Activated CD8-positive, alpha-beta memory T cell treated with anti-CD3 and anti-CD28 coated beads for 24 hours (primary cell): Measurements from ENCODE around the gene EIF4A3.

Experiments
- DNase-seq: peaks from one replicate; pipeline ENCODE4 v3.0.0-alpha.2; 2020

Gene EIF4A3

GRCh38 chr17:80110927-80111701 lies 35.8 kb downstream of the EIF4A3 start:
- peak; percentile 38 for DNase-seq

- DNase-seq = no peak
Observed at GRCh38 chr17:80110447-80110812, 36.5 kb downstream of the EIF4A3 start.

GRCh38 chr17:80109713-80110446 lies 37.0 kb downstream of the EIF4A3 start:
- DNase-seq = no peak

GRCh38 chr17:80109066-80109660 lies 37.8 kb downstream of the EIF4A3 start:
- DNase-seq = no peak

GRCh38 chr17:80108036-80108971 lies 38.6 kb downstream of the EIF4A3 start:
- no peak for DNase-seq

GRCh38 chr17:80107231-80108021 lies 39.5 kb downstream of the EIF4A3 start:
- DNase-seq = no peak

GRCh38 chr17:80106751-80107150 lies 40.2 kb downstream of the EIF4A3 start:
- DNase-seq = no peak

GRCh38 chr17:80106176-80106575 lies 40.8 kb downstream of the EIF4A3 start:
- no peak for DNase-seq

GRCh38 chr17:80105762-80106161 lies 41.2 kb downstream of the EIF4A3 start:
- DNase-seq = no peak

GRCh38 chr17:80104956-80105375 lies 42.0 kb downstream of the EIF4A3 start:
- no peak for DNase-seq

- no peak for DNase-seq
Observed at GRCh38 chr17:80104321-80104955, 42.5 kb downstream of the EIF4A3 start.

GRCh38 chr17:80103449-80104085 lies 43.4 kb downstream of the EIF4A3 start:
- DNase-seq = no peak

GRCh38 chr17:80102664-80103448 lies 44.1 kb downstream of the EIF4A3 start:
- DNase-seq = no peak

GRCh38 chr17:80101946-80102663 lies 44.8 kb downstream of the EIF4A3 start:
- no peak for DNase-seq

- DNase-seq = peak; percentile 95
Observed at GRCh38 chr17:80101011-80101945, 45.6 kb downstream of the EIF4A3 start, which contains the start of gene GAA. GAA (plus strand) TSS chr17:80101581; CDS start chr17:80104587, 3,006 bp downstream.

GRCh38 chr17:80100035-80100323 lies 46.9 kb downstream of the EIF4A3 start:
- no peak for DNase-seq

- DNase-seq = no peak
Observed at GRCh38 chr17:80099291-80100034, 47.5 kb downstream of the EIF4A3 start.
